WTC11 (cell line): ENCODE measurements around the gene CUTC. TPM values are rescaled to one million over a fixed set of nuclear protein-coding genes. Genes with fewer than 3 reads are reported as not detected.

Experiments
- ATAC-seq: fragments of 200-7000 bp; cut with Tn5 transposase; 2 replicates; pipeline ENCODE4 v1.10.0; 2021; ENCODE audit warnings: mild to moderate bottlenecking, moderate library complexity
- CTCF ChIA-PET: fragments of 300-600 bp; sonication (Branson Sonifier 250); formaldehyde crosslinking; loops from one replicate; lab custom pipeline; 2021; ENCODE audit warnings: antibody characterized with exemption; lab: Charles Lee
- POLR2A ChIA-PET: fragments of 350-600 bp; sonication (Branson Sonifier 250); formaldehyde crosslinking; loops from one replicate; lab custom pipeline; 2021; ENCODE audit warnings: antibody characterized with exemption; lab: Charles Lee
- DNase-seq: peaks from one replicate; pipeline ENCODE4 v3.0.0; 2021; ENCODE audit warnings: low spot score
- H3K27ac Mint-ChIP-seq: 2 replicates; pipeline ENCODE4 v1.8.0; 2021; ENCODE audit warnings: mixed read lengths
- H3K27me3 Mint-ChIP-seq: 2 replicates; pipeline ENCODE4 v1.8.0; 2021; ENCODE audit warnings: low read depth, mild to moderate bottlenecking, moderate library complexity, mixed read lengths
- H3K36me3 Mint-ChIP-seq: 2 replicates; pipeline ENCODE4 v1.8.0; 2021; ENCODE audit warnings: mixed read lengths
- H3K4me1 Mint-ChIP-seq: 2 replicates; pipeline ENCODE4 v1.8.0; 2022; ENCODE audit warnings: mixed read lengths
- H3K4me3 Mint-ChIP-seq: 2 replicates; pipeline ENCODE4 v1.8.0; 2021; ENCODE audit warnings: mild to moderate bottlenecking, moderate library complexity, mixed read lengths
- H3K9me3 Mint-ChIP-seq: 2 replicates; pipeline ENCODE4 v1.8.0; 2021; ENCODE audit warnings: mixed read lengths
- AFF4 ChIP-seq: sonication (generic); formaldehyde crosslinking; IDR thresholded peaks from 2 replicates; pipeline ENCODE4 v1.8.1; 2023; ENCODE audit warnings: mild to moderate bottlenecking, missing genetic modification reagents, borderline replicate concordance
- ATF1 ChIP-seq: sonication (generic); formaldehyde crosslinking; IDR thresholded peaks from 2 replicates; pipeline ENCODE4 v1.8.1; 2023; ENCODE audit warnings: mild to moderate bottlenecking, moderate library complexity, missing genetic modification reagents
- ATF3 ChIP-seq: sonication (generic); formaldehyde crosslinking; conservative IDR thresholded peaks from 2 replicates; pipeline ENCODE4 v1.8.1; 2022; ENCODE audit warnings: mild to moderate bottlenecking, missing genetic modification reagents
- E2F1 ChIP-seq: sonication (generic); formaldehyde crosslinking; IDR thresholded peaks from 2 replicates; pipeline ENCODE4 v1.8.0; 2022; ENCODE audit warnings: mild to moderate bottlenecking, missing genetic modification reagents
- ELF4 ChIP-seq: sonication (generic); formaldehyde crosslinking; IDR thresholded peaks from 2 replicates; pipeline ENCODE4 v1.8.1; 2022; ENCODE audit warnings: low read depth, mild to moderate bottlenecking, moderate library complexity, missing genetic modification reagents
- FOXP4 ChIP-seq: sonication (generic); formaldehyde crosslinking; IDR thresholded peaks from 2 replicates; pipeline ENCODE4 v1.8.0; 2022; ENCODE audit warnings: mild to moderate bottlenecking, missing genetic modification reagents
- GRHL2 ChIP-seq: fragments of 250-450 bp; sonication (Bioruptor Pico); IDR thresholded peaks from 2 replicates; pipeline ENCODE4 v1.8.0; 2022; ENCODE audit warnings: mild to moderate bottlenecking, moderate library complexity; ENCODE audit not compliant: insufficient replicate concordance, severe bottlenecking
- HMGXB4 ChIP-seq: sonication (generic); formaldehyde crosslinking; IDR thresholded peaks from 2 replicates; pipeline ENCODE4 v1.8.1; 2023; ENCODE audit warnings: mild to moderate bottlenecking, moderate library complexity, missing genetic modification reagents
- IRF2 ChIP-seq: sonication (generic); formaldehyde crosslinking; IDR thresholded peaks from 2 replicates; pipeline ENCODE4 v1.8.0; 2022; ENCODE audit warnings: low read depth, missing genetic modification reagents, borderline replicate concordance
- JAZF1 ChIP-seq: fragments of 250-450 bp; sonication (Bioruptor Pico); IDR thresholded peaks from 2 replicates; pipeline ENCODE4 v1.9.0; 2021; ENCODE audit warnings: moderate library complexity, mild to moderate bottlenecking, inconsistent platforms
- MYBL2 ChIP-seq: sonication (generic); formaldehyde crosslinking; IDR thresholded peaks from 2 replicates; pipeline ENCODE4 v1.8.1; 2023; ENCODE audit warnings: mild to moderate bottlenecking, moderate library complexity, missing genetic modification reagents
- NFYB ChIP-seq: sonication (generic); formaldehyde crosslinking; conservative IDR thresholded peaks from 2 replicates; pipeline ENCODE4 v1.8.0; 2022; ENCODE audit warnings: low read depth, missing genetic modification reagents
- PRDM15 ChIP-seq: sonication (generic); formaldehyde crosslinking; IDR thresholded peaks from 2 replicates; pipeline ENCODE4 v1.8.0; 2022; ENCODE audit warnings: missing genetic modification reagents
- RELA ChIP-seq: sonication (generic); formaldehyde crosslinking; IDR thresholded peaks from 2 replicates; pipeline ENCODE4 v1.8.1; 2022; ENCODE audit warnings: missing genetic modification reagents, mild to moderate bottlenecking, borderline replicate concordance
- TCF7 ChIP-seq: sonication (generic); formaldehyde crosslinking; IDR thresholded peaks from 2 replicates; pipeline ENCODE4 v1.8.0; 2022; ENCODE audit warnings: mild to moderate bottlenecking, low read depth, missing genetic modification reagents, moderate library complexity
- ZNF232 ChIP-seq: sonication (generic); formaldehyde crosslinking; IDR thresholded peaks from 2 replicates; pipeline ENCODE4 v1.8.0; 2022; ENCODE audit warnings: mild to moderate bottlenecking, missing genetic modification reagents
- ZNF396 ChIP-seq: fragments of 250-450 bp; sonication (Bioruptor Pico); IDR thresholded peaks from 2 replicates; pipeline ENCODE4 v1.8.0; 2021; ENCODE audit warnings: mild to moderate bottlenecking, moderate library complexity, borderline replicate concordance
- total RNA-seq: library from RNA; stranded (reverse); gene quantifications from 3 replicates; pipeline ENCODE4 v1.2.3, GENCODE V29; 2021

The CUTC gene
- total RNA-seq, 1 experiment from 2014 or later, result 28.6 TPM

- no peak for TF ChIP-seq AFF4 (CRISPR knock-in tag)
- TF ChIP-seq NFYB (CRISPR knock-in tag), result no peak
- TF ChIP-seq ATF3 (CRISPR knock-in tag), result no peak
- TF ChIP-seq IRF2, result no peak
- no peak for TF ChIP-seq ZNF396 (CRISPR knock-in tag)
- TF ChIP-seq ELF4 (CRISPR knock-in tag), result no peak
- TF ChIP-seq GRHL2 (CRISPR knock-in tag), result no peak
- TF ChIP-seq, all 79 proteins: peak for 0
These were observed 22.4 kb upstream of the CUTC start (continued) for GRCh38 chr10:99709480-99710229.

GRCh38 chr10:99711129-99711719, 20.8 kb upstream of the CUTC start:
- no peak for DNase-seq
- POLR2A ChIA-PET, result no interaction called here
- TF ChIP-seq AFF4 (CRISPR knock-in tag), result no peak
- no peak for TF ChIP-seq JAZF1
- TF ChIP-seq E2F1 (CRISPR knock-in tag), result no peak
- TF ChIP-seq FOXP4 (CRISPR knock-in tag), result no peak
- no peak for TF ChIP-seq HMGXB4 (CRISPR knock-in tag)
- TF ChIP-seq MYBL2 (CRISPR knock-in tag), result no peak
- TF ChIP-seq TCF7 (CRISPR knock-in tag), result no peak
- no peak for TF ChIP-seq ATF1 (CRISPR knock-in tag)
- TF ChIP-seq RELA (CRISPR knock-in tag), result no peak
- TF ChIP-seq PRDM15 (CRISPR knock-in tag), result no peak
- no peak for TF ChIP-seq NFYB (CRISPR knock-in tag)
- no peak for TF ChIP-seq ZNF232 (CRISPR knock-in tag)

More at GRCh38 chr10:99711129-99711719, 20.8 kb upstream of the CUTC start:
- Mint-ChIP-seq H3K4me3 (no peak overlapping the region), H3K27ac (no peak overlapping the region), H3K9me3 (no peaks in the 10 kb centered on the region), H3K4me1 (no peaks in the 10 kb centered on the region), H3K27me3 (no peaks in the 10 kb centered on the region), H3K36me3 (peaks cover 20% of the 10 kb centered on the region)
- CTCF ChIA-PET, result interaction anchor here (1.1 kb wide), 1 partner anchor 275 kb away, joined by 3 read pairs; no protein-coding TSS in a partner anchor
- ATAC-seq, result peak; percentile 78
